ENCODE results near the gene SERPIND1.
A peak's percentile ranks its signal among the peaks of the same experiment; 100 is the strongest.
"Not testable (repeated sequence)": the region's sequence is repeated elsewhere in the genome, so short reads cannot be mapped to it uniquely, and the experiment has no call there.

The SERPIND1 gene

GRCh38 chr22:20769496-20769826 lies 4.5 kb upstream of the SERPIND1 start:
- DNase-seq (ENCODE audit: low read depth), result not testable (repeated sequence)

GRCh38 chr22:20771918-20772625 lies 1.8 kb upstream of the SERPIND1 start:
- no peak for DNase-seq (ENCODE audit: low read depth)
- no peak overlapping the region for H3K4me3 ChIP-seq (ENCODE audit: low read depth, low read length)

More at GRCh38 chr22:20769496-20769826, 4.5 kb upstream of the SERPIND1 start:
- not testable (repeated sequence) for H3K4me3 ChIP-seq (ENCODE audit: low read depth, low read length)

- DNase-seq (ENCODE audit: low read depth), result no peak
- H3K4me3 ChIP-seq (ENCODE audit: low read depth, low read length), result no peak overlapping the region
Measured at GRCh38 chr22:20774882-20775281, 969 bp downstream of the SERPIND1 start.

- H3K4me3 ChIP-seq (ENCODE audit: low read depth, low read length), result no peak overlapping the region
- DNase-seq (ENCODE audit: low read depth), result no peak
Measured at GRCh38 chr22:20775342-20775895, 1.5 kb downstream of the SERPIND1 start.

GRCh38 chr22:20776624-20777405 lies 2.9 kb downstream of the SERPIND1 start:
- DNase-seq (ENCODE audit: low read depth), result no peak
- no peak overlapping the region for H3K4me3 ChIP-seq (ENCODE audit: low read depth, low read length)

GRCh38 chr22:20777420-20778177 lies 3.7 kb downstream of the SERPIND1 start:
- DNase-seq (ENCODE audit: low read depth), result peak; percentile 69
- H3K4me3 ChIP-seq (ENCODE audit: low read depth, low read length), result no peak overlapping the region

GRCh38 chr22:20779014-20779817 lies 5.3 kb downstream of the SERPIND1 start:
- no peak overlapping the region for H3K4me3 ChIP-seq (ENCODE audit: low read depth, low read length)
- DNase-seq (ENCODE audit: low read depth), result no peak

- no peak overlapping the region for H3K4me3 ChIP-seq (ENCODE audit: low read depth, low read length)
- no peak for DNase-seq (ENCODE audit: low read depth)
Measured at GRCh38 chr22:20779818-20780158, 5.9 kb downstream of the SERPIND1 start.

- DNase-seq (ENCODE audit: low read depth), result no peak
- H3K4me3 ChIP-seq (ENCODE audit: low read depth, low read length), result no peak overlapping the region
Measured at GRCh38 chr22:20781272-20781990, 7.5 kb downstream of the SERPIND1 start.

- no peak overlapping the region for H3K4me3 ChIP-seq (ENCODE audit: low read depth, low read length)
- no peak for DNase-seq (ENCODE audit: low read depth)
Measured at GRCh38 chr22:20782083-20782482, 8.2 kb downstream of the SERPIND1 start.

GRCh38 chr22:20782596-20783299 lies 8.8 kb downstream of the SERPIND1 start:
- no peak for DNase-seq (ENCODE audit: low read depth)
- no peak overlapping the region for H3K4me3 ChIP-seq (ENCODE audit: low read depth, low read length)

GRCh38 chr22:20783300-20783673 lies 9.4 kb downstream of the SERPIND1 start:
- no peak for DNase-seq (ENCODE audit: low read depth)
- H3K4me3 ChIP-seq (ENCODE audit: low read depth, low read length), result no peak overlapping the region

GRCh38 chr22:20783844-20784723 lies 10.2 kb downstream of the SERPIND1 start:
- H3K4me3 ChIP-seq (ENCODE audit: low read depth, low read length), result no peak overlapping the region
- DNase-seq (ENCODE audit: low read depth), result no peak

GRCh38 chr22:20785415-20785814 lies 11.5 kb downstream of the SERPIND1 start:
- no peak overlapping the region for H3K4me3 ChIP-seq (ENCODE audit: low read depth, low read length)
- no peak for DNase-seq (ENCODE audit: low read depth)

GRCh38 chr22:20786048-20786447 lies 12.1 kb downstream of the SERPIND1 start:
- H3K4me3 ChIP-seq (ENCODE audit: low read depth, low read length), result no peak overlapping the region
- no peak for DNase-seq (ENCODE audit: low read depth)

- H3K4me3 ChIP-seq (ENCODE audit: low read depth, low read length), result no peak overlapping the region
- DNase-seq (ENCODE audit: low read depth), result no peak
Measured at GRCh38 chr22:20786536-20786979, 12.6 kb downstream of the SERPIND1 start.

- no peak for DNase-seq (ENCODE audit: low read depth)
- H3K4me3 ChIP-seq (ENCODE audit: low read depth, low read length), result no peak overlapping the region
Measured at GRCh38 chr22:20787223-20787622, 13.3 kb downstream of the SERPIND1 start.

All from skeletal muscle cell (primary cell).